Measurements from ENCODE around the gene VDR. TPM values are rescaled to one million over a fixed set of nuclear protein-coding genes. Genes with fewer than 3 reads are reported as not detected.

VDR gene
- 1 to 10 TPM in 1 of 10 donors, under 1 TPM in 9; 0.21 to 1.5 (median 0.44) TPM for polyA plus RNA-seq (ENCODE audit: insufficient read length in 10 of 10)
- long read RNA-seq, donor 1, result 0 reads
- long read RNA-seq, donor 2, result 0 reads
- long read RNA-seq, donor 3, result 0 reads
- long read RNA-seq, donor 4, result 0 reads
- long read RNA-seq, donor 5, result 0 reads
- long read RNA-seq, donor 6, result 0 reads
- long read RNA-seq, donor 7, result 0 reads
- long read RNA-seq, donor 8, result 0 reads
- long read RNA-seq, donor 9, result 0 reads

DNA sequence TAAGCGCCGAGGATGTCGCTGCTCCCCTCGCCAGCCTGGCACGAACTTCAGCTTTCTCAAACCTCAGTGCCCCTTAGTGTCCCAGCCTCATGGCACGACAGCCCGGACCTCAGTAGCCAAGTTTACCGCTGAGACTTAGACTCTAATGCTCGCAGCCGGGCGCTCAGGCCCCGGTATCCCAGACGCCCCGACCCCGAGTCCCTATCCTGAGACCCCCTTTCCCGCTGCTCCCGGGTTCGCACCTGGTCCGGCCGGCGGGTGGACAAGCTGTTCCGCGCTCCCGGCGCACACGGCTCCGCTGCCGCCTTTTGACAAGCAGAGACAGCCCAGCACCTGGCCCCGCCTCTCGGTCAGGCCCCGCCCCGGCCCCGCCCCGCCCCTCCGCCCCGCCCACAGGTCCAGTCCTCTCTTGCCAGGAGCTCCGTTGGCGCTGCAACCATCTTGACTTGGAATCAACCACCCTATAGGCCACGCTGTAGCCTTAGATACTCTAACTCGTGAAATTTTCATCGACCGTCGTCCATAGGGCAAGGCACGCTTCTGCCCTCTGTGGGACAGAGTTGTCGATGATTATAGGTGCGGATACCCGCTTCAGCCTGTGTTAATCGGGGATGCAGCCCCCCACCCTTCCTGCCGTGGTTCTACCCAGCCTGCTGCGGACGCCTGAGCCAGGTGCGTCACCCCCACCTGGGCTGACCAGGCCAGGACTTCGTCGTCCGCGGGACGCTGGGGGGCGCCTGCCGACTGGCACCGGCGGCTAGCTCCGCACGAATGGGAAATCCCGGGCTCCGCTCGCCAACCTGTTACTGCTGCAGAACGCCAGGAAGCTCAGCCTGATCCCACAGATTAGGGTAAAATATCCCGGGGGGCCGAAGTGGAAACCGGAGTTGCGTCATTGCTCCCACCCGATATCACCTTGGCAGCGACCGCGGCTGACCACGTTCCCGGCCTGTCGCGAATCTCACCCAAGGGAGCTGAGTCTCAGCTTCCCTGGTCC is at the start of gene VDR:
Gene VDR, minus strand, starts transcription at position 282 of the 997 bp plus-strand sequence. CDS start 25,881 bp downstream, outside the sequence.
- DNase-seq, result peak in 2 of 3 donors; percentile 32 to 59

DNA sequence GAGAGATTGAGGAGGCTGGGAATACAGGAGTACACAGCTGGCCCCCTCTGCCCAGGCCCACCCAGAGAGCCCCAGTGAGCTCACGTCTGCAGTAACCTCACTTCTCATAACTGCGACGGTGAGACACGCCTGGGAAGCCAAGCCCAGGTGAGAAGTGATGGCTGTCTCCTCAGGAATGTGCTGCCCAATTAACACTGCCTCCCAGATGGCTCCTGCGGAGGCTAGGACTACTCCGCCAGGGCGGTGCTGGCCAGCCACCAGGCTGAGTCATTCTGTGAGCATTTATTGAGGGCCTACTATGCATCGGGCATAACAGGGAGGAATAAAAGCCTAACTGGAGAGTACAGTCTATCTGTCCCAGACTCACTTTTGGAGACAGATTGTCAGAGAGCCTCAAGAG is 49.3 kb upstream of the VDR start:
- no peak for DNase-seq

DNA sequence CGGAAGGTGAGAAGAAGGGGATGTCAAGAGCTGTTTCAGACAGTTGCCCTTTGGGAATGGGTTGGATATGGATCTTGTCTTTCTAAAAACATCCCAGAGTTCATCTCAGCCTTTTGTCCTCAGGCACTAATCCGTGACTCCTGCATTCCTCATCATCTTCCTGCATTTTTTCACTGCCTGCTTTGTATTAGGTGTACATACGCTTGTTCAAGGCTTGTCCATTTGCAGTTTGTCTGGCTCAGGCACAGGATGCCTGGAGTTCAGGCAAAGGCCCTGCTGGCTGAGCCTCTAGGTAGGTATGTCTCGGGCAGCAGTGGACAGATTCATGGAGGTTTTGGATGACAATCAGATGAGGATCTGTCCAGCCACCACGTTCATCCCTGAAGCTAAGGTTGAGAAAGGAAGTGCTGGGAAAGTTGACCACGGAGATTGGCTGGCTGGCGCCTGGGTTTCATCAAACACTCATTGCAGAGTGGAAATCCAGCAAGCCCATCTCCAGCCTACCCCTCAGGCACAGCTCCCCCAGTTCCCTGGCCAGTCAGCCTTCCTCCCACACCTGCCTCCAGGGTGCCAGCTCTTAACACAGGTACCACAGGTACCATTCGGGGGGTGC is 46.2 kb upstream of the VDR start:
- no peak for DNase-seq

DNA sequence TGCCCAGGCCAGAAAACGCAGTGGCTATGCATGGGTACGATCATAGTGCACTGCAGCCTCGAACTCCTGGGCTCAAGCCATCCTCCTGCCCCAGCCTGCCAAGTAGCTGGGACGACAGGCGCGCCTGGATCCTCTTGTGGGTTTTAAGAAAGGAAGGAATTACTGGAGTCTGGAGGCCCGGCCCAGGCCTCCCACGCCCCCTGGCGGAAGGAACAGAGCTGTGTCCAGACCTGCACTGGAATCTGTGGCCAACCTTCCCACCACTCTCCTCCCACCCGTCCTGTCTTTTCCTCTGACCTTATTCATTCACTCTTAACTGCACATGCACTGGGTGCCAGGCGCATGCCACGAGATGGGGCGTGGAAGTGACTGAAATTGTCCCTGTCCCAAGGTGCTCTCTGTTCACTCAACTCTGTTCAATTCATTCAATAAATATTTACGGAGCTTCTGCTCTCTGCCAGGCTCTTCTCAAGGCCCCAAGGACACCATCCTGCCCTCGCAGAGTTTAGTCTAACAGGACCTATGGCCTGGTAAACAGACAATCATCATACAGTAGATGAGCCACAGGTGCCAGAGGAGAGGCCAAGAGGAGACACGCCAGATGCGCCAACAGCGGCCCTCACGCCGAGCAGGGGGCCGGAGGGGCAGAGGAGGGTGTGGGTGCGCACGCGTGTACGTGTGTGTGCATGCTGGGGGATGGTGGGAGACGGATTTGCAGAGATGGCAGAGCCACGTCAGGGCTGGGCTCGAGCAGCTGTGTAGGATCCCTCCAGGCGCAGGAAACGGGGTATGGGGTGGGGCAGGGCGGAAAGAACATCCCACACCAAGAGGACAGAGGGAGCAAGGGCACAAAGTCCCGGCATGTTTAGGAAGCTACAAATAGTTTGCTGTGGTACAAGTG is 44.9 kb upstream of the VDR start:
- peak; percentile 53 to 78 (median 73) for DNase-seq

DNA sequence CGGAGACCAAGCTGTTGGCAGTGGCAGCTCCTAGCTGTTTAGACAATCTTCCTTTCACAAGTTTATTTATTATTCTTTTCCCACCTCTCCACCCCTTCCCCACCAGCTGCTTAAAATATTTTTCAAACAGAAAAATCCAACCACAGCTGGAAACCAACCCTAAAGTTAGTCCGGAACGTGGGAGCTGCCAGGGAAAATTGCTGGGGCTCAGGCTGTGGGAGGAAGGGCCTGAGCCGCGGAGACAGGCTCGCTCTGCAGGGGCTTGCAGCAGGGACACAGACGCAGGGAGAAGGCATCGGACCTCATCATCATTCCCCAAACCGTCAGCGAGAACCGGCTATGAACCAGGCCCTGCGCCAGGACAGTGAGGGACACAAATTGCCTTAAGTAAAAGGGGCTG is 42.5 kb upstream of the VDR start:
- peak in 1 of 3 donors; percentile 36 for DNase-seq

DNA sequence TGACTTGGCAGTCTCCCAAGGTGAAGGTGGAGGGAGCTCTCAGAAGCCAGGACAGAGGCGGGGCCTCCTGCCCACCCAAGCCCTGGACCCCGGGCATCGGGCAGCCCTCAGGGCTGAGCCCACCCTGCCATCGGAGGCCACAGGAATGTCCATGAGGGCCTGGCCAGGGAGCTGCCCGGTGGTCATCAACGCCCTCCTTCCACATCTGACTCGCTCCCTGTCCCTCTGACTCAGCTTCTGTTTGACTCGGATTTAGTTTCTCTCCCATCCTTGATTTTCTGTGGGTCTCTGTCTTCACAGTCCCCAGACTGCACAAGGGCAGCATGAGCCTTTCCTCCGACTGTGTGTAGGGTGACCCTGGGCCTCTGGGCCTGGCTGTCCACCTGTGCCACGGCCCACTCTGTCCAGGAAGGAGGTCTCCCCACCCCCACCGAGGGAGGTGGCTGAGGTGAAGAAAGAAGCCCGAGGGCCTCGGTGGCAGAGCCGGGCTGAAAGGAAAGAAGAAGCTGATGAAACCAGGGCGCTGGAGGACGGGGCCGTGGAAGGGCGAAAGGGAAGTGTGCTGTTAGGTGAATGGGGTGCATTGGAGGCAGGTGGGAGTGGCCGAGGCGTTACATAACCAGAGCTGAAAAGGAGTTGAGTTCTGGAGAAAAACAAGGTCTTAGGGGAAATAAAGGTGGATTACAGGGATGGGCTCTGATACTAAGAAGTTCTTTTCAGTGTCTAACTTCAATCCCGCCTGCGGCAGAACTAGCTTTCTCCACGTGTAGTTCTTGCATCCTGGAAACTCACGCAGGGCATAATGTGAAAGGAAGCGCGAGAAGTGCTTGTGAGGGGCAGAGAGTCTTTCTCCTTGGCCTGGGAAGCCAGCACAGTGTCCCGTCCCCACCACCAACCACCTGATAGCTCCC is 41.9 kb upstream of the VDR start:
- no peak for DNase-seq

DNA sequence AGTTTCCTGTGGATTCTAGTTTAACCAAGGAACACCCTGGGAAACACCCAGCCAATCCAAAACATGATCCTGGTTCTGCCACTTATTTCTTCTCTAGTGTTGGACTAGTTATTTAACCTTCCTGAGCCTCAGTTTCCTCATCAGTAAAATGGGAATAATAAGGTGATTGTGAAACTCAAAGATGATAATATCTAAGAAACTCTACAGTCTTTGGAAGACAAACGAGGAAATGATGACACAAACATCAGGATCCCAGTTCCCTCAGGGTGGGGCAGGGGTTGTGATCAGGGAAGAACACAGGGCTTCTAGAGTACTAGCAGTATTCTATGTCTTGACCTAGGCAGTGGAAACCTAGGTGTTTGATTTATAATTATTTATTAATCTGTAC is 40.5 kb upstream of the VDR start:
- no peak for DNase-seq

DNA sequence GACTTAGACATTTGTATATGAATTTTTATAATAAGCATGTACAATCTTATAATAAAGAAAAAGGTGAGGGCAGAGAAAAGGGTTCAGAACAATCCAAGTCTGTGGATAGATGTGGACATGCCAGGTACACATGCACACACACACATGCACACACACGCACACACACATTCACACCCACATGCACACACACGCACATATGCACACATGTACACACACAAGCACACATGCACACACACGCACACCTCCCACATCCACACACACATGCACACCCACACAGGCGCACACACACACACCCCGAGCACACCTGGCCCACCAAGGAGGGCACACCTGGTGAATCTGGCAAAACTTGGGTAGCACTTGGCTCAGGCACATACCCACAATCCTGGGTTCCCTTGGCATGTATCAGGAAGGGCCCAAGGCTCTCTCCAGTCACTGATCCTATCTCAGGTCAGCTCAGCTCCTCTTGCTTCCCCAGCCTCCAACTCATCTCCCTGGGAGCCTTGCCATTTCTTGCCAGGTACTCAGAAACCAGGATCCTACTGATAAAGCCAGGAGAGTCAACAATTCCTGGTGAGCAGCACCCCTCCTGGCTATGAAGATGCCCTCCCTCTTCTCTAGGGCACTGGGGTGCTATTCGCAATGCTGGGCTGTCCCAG is 40.0 kb upstream of the VDR start:
- no peak for DNase-seq

DNA sequence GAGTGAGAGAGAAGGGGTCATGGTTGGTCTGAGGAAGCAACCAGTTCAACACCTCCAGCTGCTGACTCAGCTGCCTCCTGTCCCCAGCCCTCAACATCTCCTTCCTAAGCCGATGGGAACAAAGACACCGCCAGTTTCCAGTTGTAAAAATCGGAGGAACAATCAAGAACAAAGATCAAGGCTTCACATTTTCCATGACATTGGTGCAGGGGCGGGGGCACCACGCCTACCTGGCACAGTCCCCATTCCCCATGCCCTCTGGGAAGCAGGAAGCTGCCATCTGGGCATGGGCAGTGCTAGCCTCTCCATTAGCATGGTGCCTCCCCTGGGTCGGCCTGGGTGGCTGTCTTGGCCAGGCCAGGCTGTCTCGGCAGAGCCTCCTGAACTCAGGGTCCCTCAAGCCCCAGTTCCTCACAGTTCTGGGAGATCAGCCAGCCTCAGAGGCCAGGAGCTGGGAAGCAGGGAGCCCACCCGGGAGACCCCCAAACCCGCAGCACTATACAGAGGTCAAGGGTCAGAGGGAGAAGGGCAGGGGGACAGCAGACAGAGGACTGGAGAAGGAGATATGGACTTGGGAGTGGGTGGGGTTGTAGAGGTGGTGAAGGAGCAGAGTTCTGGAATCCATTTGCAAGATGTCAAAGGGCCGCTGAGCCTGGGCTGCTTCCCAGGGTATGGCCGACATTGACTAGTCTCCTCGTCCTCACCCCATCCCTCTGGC is 39.0 kb upstream of the VDR start:
- no peak for DNase-seq

DNA sequence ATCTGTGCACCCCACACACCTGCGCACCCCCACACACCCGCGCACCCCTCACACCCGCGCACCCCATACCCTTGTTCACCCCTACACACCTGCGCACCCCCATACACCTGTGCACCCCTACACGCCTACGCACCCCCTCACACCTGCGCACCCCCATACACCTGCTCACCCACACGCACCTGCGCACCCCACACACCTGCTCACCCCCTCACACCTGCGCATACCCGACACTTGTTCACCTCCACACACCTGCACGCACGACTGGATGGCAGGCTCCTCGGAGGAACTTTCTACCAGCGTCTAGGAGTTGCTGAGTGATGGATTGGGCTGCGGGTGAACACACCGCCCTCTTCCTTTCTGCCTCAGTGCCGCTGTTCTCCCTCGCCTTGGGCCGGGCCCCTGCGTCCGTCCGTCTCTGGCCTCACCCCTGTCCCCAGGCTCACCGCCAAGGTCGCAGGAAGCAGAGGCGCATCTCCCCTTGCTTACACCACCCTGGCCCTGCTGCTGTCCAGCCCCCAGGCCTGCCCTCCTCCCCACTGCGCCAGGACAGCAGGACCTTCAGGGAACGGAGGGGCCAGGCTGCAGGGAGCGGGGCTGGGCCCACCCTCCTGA is 37.9 kb upstream of the VDR start:
- no peak for DNase-seq

DNA sequence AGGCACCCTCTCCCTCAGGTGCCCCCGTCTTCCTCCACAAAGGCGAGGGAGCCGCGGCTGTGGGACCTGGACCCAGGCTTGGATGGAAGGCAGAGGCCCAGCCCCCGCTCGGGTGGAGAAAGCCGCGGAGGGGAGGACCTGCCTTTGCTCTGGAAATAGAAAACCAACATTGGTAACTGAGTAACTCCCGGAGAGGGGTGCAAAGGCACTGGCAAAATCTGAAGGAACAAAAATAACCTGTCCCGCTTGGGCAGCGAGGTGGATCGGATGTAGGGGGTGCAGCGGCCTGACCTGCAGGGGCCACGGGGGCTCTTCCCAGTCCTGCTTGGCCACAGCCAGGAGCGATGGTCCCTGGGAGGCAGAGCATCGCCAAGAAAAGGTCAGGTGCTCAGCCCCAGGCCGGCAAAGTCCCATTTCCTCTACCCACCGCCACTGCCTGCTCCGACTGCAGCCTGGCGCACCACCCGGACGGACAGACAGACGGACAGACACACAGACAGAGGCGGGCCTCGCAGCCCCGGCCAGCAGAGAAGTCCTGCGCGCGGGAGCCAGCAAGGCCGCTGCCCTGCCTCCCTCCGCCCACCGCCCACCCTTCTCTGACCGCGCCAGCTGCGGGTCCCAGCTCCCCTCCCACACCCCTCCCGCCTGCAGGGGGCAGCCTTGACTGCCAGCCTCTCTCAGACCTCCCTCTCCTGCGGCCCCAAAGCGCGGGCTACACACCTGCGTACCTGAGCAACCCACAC is 37.2 kb upstream of the VDR start:
- peak in 1 of 3 donors; percentile 28 for DNase-seq

DNA sequence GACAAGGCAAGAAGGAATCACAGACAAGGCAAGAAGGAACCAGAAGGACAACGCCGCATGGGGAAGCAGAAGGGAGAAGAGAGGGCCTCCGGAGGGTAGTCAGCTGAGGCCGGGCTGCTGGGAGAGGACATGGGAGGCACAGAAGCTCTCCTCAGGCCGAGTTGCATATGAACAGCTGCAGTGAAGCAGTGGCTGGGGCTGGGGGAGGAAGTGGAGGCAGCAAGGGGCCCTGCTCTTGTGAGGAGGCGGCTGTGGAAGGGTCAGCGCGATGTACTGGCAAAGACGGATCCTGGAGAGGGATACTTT is 36.6 kb upstream of the VDR start:
- DNase-seq, result peak in 1 of 3 donors; percentile 27

DNA sequence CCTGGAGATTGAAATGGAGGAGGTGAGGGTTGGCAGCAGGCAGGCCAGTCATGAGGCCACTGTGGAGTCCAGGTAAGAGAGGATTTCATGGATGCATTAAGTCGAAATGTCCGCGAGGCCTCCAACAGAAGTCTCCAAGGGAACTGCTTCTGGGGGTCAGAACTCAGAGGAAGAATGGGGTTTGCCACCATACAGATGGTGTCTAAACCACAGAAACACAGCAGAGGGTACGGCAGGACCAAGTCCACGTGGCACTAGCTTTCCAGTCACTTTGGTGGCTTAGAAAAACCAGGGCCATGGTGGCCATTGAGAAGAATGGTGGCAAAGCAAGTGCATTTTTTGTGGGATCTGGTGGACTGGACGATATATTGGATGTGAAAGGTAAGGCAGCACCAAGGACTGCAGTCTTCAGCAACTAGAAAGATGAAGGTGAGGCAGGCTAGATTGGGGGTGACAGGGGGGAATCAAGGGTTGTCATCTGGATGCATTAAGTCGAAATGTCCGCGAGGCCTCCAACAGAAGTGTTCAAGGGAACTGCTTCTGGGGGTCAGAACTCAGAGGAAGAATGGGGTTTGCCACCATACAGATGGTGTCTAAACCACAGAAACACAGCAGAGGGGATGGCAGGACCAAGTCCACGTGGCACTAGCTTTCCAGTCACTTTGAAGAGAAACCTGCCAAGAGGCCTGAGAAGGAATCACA is 36.1 kb upstream of the VDR start:
- DNase-seq, result no peak

DNA sequence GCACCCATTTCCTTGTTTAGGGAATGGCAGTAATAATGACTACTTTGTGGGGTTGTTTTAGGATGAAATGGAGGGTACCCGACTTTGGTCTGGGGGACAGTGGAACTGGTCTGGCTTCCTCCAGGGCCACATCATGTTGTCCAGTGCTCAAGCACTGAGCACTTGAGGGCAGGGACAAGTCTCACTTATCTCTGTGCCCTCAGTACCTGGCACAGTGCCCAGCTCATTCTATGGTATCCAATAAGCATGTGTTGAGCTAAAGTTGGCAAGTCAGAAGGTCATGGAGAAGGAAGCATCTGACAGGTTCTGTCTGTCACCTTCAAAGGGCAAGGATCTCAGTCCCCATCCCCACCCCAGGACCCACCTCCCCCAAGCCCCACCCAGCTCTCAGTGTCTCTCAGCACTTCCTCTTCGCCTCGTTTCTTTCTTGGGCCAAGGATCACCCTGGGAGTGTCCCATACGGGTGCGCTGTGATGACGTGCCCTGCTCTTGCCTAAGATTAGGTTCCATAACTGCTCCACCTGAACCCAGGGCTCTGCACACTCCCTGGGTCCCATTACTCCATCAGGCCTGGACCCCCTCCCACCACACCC is 34.3 kb upstream of the VDR start:
- DNase-seq, result no peak

DNA sequence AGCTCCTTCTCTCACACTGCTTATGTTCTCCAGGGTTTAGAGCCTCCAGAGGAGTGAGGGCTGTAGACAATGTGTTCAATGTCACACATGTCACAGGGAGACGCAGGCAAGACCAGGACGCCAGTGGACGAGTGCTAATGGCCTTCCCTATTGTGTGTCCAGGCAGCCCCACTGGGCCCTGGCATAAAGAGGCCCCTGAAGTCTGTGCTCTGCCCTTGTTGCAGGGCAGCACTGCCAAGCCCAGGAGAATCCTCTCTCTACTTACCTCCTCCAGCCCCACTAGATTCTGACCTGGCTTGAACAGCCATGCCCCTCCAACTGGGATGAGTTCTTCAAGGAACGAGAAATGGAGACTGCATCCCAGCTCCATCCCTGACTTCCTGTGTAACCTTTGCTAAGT is 33.8 kb upstream of the VDR start:
- no peak for DNase-seq

DNA sequence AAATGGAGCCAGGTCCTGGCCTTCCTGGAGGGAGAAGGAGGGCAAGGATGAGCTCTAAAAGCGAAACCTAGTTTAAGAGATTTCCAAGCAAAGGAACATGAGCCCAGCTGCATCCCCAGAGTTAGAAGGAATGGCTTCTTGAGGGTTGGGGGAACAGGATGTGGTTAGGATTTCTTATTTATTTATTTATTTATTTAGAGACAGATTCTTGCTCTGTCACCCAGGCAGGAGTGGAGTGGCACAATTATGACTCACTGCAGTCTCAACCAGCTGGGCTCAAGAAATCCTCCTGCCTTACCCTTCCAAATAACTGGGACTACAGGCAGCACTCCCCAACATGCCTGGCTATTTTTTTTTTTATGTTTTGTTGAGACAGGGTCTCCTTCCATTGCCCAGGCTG is 33.3 kb upstream of the VDR start:
- DNase-seq, result no peak

DNA sequence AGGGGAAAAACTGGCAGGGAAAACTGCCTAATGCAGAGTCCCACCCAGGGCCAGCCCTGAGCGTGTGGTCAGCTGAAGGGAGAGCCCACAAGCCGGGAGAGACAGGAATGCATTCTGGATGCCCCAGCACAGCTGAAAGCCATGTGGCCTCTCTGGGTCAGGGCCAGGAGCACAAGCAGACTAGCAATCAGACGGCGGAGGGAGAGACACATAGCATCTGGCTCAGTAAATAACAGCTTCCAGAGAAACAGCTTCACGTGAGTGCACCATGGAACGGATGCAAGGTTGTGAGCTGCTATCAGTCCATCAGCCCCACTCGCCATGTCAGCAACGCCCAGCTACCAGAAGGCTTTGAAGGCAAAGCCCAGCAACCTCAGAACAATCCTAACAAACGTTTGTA is 30.4 kb upstream of the VDR start:
- DNase-seq, result peak; percentile 75 to 85 (median 84)
